ENCODE measurements around the gene SCRN2.

- no peak for TF ChIP-seq CTCF (IDR thresholded peaks at IDR 0.05)
- TF ChIP-seq POLR2A (IDR thresholded peaks at IDR 0.05), result no peak
Measured at GRCh38 chr17:47862621-47863440, 21.8 kb upstream of the SCRN2 start.
